ENCODE results near the gene BCKDK.

The BCKDK gene

DNA sequence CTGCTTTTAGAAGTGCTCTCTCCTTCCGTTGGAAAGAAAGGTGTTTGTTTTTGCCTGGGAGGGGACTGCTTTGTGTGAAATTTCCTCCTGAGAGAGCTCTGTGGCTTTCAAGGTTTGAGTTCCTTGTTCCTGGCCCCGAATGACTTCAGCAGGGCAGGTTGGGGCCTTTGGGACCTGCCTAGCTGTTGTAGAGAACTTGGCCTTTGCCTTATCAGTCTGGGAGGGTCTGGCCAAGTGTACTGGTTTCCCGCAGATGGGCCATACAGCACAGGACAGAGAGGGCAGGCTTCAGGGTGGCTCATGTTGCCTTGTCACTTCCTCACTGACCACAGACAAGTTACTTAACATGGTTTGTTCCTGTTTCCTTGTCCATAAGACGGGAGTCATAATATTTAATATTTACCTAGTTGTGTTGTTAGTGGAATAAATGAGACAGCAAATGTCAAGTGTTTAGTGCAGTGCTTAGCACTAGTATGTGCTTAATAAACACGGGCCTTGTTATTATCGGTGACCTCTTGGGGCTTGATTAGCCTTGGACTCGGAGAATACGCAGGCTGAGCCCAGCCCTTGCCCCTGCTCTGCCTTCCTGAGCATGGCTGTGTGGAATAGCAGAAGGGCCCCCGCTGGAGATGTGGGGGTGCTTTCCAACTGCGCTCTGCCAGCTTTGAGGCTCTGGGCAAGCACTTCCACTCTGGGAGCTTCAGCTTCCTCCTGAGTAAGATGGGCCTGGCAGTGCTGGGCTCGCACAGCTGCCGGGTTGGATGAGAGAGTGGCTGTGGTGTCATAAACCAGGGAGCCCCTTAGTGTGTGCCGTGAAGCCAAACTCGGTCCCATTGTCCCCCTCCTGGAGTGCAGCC, 20.8 kb downstream of the BCKDK start:
- H3K4me3 ChIP-seq (replicated peaks; ENCODE audit: low read depth, low read length): no peak overlapping the region
- TF ChIP-seq, protein P1, sequence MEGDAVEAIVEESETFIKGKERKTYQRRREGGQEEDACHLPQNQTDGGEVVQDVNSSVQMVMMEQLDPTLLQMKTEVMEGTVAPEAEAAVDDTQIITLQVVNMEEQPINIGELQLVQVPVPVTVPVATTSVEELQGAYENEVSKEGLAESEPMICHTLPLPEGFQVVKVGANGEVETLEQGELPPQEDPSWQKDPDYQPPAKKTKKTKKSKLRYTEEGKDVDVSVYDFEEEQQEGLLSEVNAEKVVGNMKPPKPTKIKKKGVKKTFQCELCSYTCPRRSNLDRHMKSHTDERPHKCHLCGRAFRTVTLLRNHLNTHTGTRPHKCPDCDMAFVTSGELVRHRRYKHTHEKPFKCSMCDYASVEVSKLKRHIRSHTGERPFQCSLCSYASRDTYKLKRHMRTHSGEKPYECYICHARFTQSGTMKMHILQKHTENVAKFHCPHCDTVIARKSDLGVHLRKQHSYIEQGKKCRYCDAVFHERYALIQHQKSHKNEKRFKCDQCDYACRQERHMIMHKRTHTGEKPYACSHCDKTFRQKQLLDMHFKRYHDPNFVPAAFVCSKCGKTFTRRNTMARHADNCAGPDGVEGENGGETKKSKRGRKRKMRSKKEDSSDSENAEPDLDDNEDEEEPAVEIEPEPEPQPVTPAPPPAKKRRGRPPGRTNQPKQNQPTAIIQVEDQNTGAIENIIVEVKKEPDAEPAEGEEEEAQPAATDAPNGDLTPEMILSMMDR (IDR thresholded peaks at IDR 0.05; ENCODE audit: low read length, missing control alignments): no peak
- no peak for DNase-seq (ENCODE audit: low read depth)

DNA sequence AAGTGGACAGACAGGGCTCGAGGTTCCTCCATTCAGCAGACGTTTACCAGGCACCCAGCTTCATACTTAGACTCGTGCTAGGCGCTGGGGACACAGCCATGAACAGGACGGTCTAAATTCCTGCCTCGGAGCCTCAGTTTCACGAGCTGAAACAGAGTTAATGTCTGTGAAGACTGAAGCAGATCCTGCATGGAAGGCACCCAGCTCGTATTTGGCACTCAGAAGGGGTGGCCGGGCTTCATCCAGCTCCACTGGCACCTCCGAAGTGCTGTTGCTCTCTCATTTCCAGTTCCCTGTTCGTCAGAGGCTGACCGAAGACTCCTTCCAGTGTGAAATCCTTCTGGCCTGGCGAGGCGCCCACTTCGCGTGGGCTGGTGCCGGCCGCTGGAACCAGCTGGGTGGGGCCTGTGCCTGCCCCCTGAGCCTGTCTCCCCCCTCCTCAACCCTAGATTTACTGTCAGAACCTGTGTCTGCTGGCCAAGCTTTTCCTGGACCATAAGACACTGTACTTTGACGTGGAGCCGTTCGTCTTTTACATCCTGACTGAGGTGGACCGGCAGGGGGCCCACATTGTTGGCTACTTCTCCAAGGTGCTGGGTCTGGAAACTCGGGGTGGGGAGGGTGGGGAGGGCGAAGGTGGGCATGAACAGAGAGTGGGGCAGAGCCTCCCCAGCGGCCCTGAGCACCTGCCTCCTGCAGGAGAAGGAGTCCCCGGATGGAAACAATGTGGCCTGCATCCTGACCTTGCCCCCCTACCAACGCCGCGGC, 21.6 kb downstream of the BCKDK start:
- TF ChIP-seq, protein P1 (IDR thresholded peaks at IDR 0.05; ENCODE audit: low read length, missing control alignments): no peak
- DNase-seq (ENCODE audit: low read depth): no peak
- no peak overlapping the region for H3K4me3 ChIP-seq (replicated peaks; ENCODE audit: low read depth, low read length)

DNA sequence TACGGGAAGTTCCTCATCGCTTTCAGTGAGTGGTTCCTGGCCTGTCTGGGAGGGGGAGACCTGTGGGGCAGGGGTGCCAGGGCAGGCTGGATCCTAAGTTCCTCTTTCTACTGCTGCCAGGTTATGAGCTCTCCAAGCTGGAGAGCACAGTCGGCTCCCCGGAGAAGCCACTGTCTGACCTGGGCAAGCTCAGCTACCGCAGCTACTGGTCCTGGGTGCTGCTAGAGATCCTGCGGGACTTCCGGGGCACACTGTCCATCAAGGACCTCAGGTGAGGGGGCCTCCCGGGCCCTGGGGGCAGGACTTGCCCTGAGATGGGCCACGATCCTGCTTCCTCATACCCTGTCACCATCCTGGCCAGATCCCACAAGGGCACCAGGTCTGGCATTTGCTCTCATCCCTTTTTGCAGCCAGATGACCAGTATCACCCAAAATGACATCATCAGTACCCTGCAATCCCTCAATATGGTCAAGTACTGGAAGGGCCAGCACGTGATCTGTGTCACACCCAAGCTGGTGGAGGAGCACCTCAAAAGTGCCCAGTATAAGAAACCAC, 22.2 kb downstream of the BCKDK start:
- TF ChIP-seq, protein P1 (IDR thresholded peaks at IDR 0.05; ENCODE audit: low read length, missing control alignments): no peak
- H3K4me3 ChIP-seq (replicated peaks; ENCODE audit: low read depth, low read length): no peak overlapping the region
- DNase-seq (ENCODE audit: low read depth): no peak

DNA sequence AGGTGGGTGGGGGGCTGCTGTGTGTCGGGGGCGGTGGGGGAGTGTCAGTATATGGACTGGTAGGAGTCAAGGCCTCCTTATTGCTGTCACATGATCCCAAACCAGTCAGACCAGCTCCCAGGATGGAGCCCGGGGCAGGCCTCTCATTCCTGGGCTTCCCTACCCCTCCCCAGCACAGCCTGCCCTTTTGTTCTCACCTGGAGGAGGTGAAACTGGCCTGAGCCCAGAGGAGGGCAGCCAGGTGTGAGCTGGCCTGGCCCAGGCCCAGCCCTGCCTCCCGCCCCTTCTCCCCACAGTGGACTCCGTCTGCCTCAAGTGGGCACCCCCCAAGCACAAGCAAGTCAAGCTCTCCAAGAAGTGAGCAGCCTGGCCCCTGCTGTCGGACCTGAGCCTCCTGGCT, 22.7 kb downstream of the BCKDK start:
- TF ChIP-seq, protein P1 (IDR thresholded peaks at IDR 0.05; ENCODE audit: low read length, missing control alignments): no peak
- H3K4me3 ChIP-seq (replicated peaks; ENCODE audit: low read depth, low read length): no peak overlapping the region
- no peak for DNase-seq (ENCODE audit: low read depth)

DNA sequence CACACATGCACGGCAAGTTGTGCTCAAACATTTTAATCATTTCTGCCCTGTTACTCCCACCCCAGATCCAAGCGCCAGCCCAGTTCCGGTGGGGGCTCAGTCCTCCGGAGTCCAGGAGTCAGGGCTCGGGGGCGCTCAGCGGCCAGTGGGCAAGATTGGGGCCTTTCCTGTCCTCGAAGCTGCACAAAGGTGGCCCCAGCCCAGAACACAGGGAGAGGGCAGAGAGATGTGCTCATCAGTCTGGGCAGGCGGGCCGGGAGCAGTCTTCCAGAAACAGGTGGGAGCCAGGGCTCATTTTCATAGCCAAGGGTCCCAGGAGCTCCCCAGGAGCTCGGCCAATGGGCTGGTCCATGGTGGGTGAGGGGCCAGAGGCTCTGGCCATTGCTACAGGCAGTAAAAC, 23.2 kb downstream of the BCKDK start:
- no peak overlapping the region for H3K4me3 ChIP-seq (replicated peaks; ENCODE audit: low read depth, low read length)
- TF ChIP-seq, protein P1 (IDR thresholded peaks at IDR 0.05; ENCODE audit: low read length, missing control alignments): no peak
- no peak for DNase-seq (ENCODE audit: low read depth)

DNA sequence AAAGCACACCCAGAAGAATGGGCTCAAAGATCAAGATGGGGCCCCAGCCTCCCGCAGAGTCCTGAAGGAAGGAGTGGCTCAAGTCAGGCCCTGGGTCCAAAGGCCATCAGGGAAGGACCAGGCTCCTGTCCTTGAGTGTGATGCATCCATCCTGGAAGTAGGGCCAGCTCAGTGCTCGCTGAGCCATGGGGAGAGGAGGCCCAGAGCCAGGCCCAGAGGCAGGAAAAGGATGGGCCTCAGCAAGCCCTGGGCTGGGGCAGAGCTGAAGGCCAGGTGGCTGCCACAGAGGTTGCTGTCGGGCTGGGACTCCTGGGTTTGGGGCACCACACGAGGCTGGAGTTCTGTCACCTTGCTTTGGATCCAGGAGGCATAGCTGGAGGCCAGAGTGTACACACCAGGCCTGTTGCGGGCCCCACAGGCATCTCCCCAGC, 23.7 kb downstream of the BCKDK start:
- TF ChIP-seq, protein P1 (IDR thresholded peaks at IDR 0.05; ENCODE audit: low read length, missing control alignments): no peak
- DNase-seq (ENCODE audit: low read depth): no peak
- no peak overlapping the region for H3K4me3 ChIP-seq (replicated peaks; ENCODE audit: low read depth, low read length)
